DOHH2 (cell line): Measurements from ENCODE around the gene DLL1.

Experiments
- EZH2phosphoT487 ChIP-seq: fragments of 200-600 bp; sonication (generic); IDR thresholded peaks from 2 replicates; pipeline ENCODE4 v1.6.1; 2017; ENCODE audit warnings: borderline replicate concordance, mild to moderate bottlenecking, antibody characterized with exemption, low read length, moderate library complexity, mixed read lengths
- TF ChIP-seq, protein P1 (sequence below): fragments of 200-600 bp; sonication (generic); IDR thresholded peaks from one replicate; pipeline ENCODE4 v1.5.1; 2014; ENCODE audit warnings: antibody characterized with exemption, mild to moderate bottlenecking, low read depth, low read length; ENCODE audit not compliant: poor library complexity, severe bottlenecking

DNA sequence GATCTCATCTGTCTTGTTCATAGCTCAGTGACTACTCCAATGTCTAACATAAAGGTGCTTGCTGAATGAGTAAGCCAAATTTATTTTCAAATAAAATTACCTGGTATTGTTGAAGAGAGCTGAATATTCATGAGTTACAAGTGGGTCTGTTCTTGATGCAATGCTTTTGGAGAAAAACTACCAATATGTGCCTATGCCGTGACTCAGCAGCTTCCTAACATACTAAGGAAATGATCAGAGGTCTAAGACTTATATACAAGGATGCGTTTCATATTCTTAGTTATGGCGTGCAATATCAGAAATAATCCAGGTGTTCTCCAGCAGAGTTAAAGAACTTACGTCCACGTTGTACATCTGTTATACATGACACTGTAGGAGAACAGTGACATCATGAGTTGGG, 20.8 kb upstream of the DLL1 start:
- TF ChIP-seq, protein P1, sequence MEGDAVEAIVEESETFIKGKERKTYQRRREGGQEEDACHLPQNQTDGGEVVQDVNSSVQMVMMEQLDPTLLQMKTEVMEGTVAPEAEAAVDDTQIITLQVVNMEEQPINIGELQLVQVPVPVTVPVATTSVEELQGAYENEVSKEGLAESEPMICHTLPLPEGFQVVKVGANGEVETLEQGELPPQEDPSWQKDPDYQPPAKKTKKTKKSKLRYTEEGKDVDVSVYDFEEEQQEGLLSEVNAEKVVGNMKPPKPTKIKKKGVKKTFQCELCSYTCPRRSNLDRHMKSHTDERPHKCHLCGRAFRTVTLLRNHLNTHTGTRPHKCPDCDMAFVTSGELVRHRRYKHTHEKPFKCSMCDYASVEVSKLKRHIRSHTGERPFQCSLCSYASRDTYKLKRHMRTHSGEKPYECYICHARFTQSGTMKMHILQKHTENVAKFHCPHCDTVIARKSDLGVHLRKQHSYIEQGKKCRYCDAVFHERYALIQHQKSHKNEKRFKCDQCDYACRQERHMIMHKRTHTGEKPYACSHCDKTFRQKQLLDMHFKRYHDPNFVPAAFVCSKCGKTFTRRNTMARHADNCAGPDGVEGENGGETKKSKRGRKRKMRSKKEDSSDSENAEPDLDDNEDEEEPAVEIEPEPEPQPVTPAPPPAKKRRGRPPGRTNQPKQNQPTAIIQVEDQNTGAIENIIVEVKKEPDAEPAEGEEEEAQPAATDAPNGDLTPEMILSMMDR: no peak
- no peak for TF ChIP-seq EZH2phosphoT487
